Liver (tissue), 9 donors: Measurements from ENCODE around the gene FOXI2. TPM values are rescaled to one million over a fixed set of nuclear protein-coding genes. Genes with fewer than 3 reads are reported as not detected.

ENCODE experiments used
- DNase-seq: peaks from one replicate; pipeline ENCODE4 v3.0.0-alpha.2; 2017; ENCODE audit warnings: low spot score
- H3K27ac ChIP-seq, 2 donors: one replicate each; pipeline ENCODE4 v1.7.0; 2013; ENCODE audit warnings: inconsistent platforms in 2 of 2, low read length in 2 of 2, control low read depth in 1 of 2, low read depth in 1 of 2, mild to moderate bottlenecking in 1 of 2
- H3K27me3 ChIP-seq, 4 donors: one replicate each; pipeline versions ENCODE4 v1.6.1 to v1.7.0; 2013; ENCODE audit warnings: low read length in 3 of 4, inconsistent platforms in 1 of 4, mild to moderate bottlenecking in 1 of 4, moderate library complexity in 1 of 4; ENCODE audit not compliant: control insufficient read depth in 4 of 4, insufficient read depth in 4 of 4
- H3K36me3 ChIP-seq, 4 donors: one replicate each; pipeline versions ENCODE4 v1.6.1 to v1.7.0; 2013; ENCODE audit warnings: low read length in 3 of 4, mild to moderate bottlenecking in 3 of 4, low read depth in 1 of 4, moderate library complexity in 1 of 4; ENCODE audit not compliant: control insufficient read depth in 4 of 4, insufficient read depth in 3 of 4
- H3K4me1 ChIP-seq, 4 donors: one replicate each; pipeline versions ENCODE4 v1.6.1 to v1.7.0; 2013; ENCODE audit warnings: low read length in 3 of 4, mild to moderate bottlenecking in 3 of 4, moderate library complexity in 1 of 4; ENCODE audit not compliant: control insufficient read depth in 4 of 4, insufficient read depth in 4 of 4
- H3K4me3 ChIP-seq, 3 donors: one replicate each; pipeline versions ENCODE4 v1.6.1 to v1.7.0; 2013; ENCODE audit warnings: low read length in 3 of 3, control low read depth in 1 of 3, low read depth in 1 of 3, mild to moderate bottlenecking in 1 of 3
- H3K9ac ChIP-seq, 2 donors: one replicate each; pipeline ENCODE4 v1.7.0; 2013; ENCODE audit warnings: low read length in 2 of 2, mild to moderate bottlenecking in 2 of 2, moderate library complexity in 2 of 2, control low read depth in 1 of 2, low read depth in 1 of 2
- H3K9me3 ChIP-seq, 4 donors: one replicate each; pipeline versions ENCODE4 v1.6.1 to v1.7.0; 2013; ENCODE audit warnings: low read length in 3 of 4; ENCODE audit not compliant: control insufficient read depth in 4 of 4
- NR2F2 ChIP-seq: IDR thresholded peaks from 2 replicates; pipeline ENCODE4 v1.6.1; 2016; ENCODE audit warnings: antibody characterized with exemption
- TAF1 ChIP-seq: conservative IDR thresholded peaks from 2 replicates; pipeline ENCODE4 v1.6.1; 2016; ENCODE audit warnings: antibody characterized with exemption, mild to moderate bottlenecking
- WGBS: extraction: QIAGEN DNeasy Blood & Tissue Kit; methylation state at CpG from one replicate; pipeline ENCODE4 v1.1.7; 2013; 5-methylcytosine and 5-hydroxymethylcytosine counted together
- polyA plus RNA-seq, 2 donors: library from polyadenylated mRNA; stranded (reverse) in 1 of 2; unstranded in 1 of 2; fragments of 200-250 nt in 1 of 2; fragments of >200 nt in 1 of 2; fragmentation: Nextera tagmentation in 1 of 2; extraction: Ambion mirVana in 1 of 2; gene quantifications; one replicate each; pipeline versions ENCODE4 v1.2.1 to v1.2.3, GENCODE V29; 2013 to 2015
- total RNA-seq, 2 donors: library from RNA; depleted of rRNA; stranded (reverse); fragments of >200 nt; gene quantifications; one replicate each; pipeline ENCODE4 v1.2.3, GENCODE V29; 2014
- TF ChIP-seq, protein P1 (sequence below): fragments of 150-350 bp; IDR thresholded peaks from 2 replicates; pipeline ENCODE4 v1.5.1; 2017; ENCODE audit warnings: improper control_type of control experiment, low read depth, low read length; ENCODE audit not compliant: missing input control
- donor health status: healthy.
- donor health status: healthy.
- donor health status: healthy.
- donor health status: healthy.
- donor health status: healthy.

The FOXI2 gene
- total and polyA plus RNA-seq, 4 donors: under 0.01 to 0.01 TPM; not detected in 2

DNA sequence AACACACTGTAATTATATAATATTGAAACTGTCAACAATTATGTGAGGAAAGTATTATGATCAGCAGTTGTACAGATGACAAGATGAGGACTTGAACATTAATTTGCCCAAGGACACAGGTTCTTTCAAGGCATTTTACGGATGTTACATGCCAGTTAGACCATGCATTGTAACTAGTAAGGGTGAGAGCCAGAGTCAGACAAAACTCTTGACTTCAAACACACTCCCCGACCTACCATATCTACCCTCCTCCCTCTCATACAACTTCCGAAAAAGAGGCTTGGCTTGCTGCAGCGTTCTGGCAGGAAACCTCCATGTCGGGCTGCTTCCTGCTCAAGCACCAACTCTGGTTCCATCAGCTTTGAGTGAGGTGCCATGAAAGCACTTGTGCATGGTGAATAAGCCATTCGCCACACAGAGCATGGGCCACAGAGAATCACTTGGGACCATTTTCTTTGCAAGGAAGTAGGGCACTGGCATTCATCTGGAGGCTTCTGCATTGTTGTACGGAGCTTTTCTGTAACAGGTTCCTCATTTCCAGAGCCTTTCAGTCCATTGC lies 53.2 kb downstream of the FOXI2 start:
- peaks cover 0 to 5% (median 0%) of the 10 kb centered on the region in 4 donors for H3K9me3 ChIP-seq
- H3K4me1 ChIP-seq: no peaks in the 10 kb centered on the region
- H3K27me3 ChIP-seq: peaks cover 0 to 6% (median 0%) of the 10 kb centered on the region in 4 donors
- H3K27ac ChIP-seq: no peak overlapping the region
- H3K9ac ChIP-seq: no peak overlapping the region
- no peak overlapping the region for H3K4me3 ChIP-seq
- 43% methylated on average over 7 of the region's 7 CpGs for WGBS
- no peak for DNase-seq
- no peaks in the 10 kb centered on the region for H3K36me3 ChIP-seq
- no peak for TF ChIP-seq NR2F2
- TF ChIP-seq, protein P1, sequence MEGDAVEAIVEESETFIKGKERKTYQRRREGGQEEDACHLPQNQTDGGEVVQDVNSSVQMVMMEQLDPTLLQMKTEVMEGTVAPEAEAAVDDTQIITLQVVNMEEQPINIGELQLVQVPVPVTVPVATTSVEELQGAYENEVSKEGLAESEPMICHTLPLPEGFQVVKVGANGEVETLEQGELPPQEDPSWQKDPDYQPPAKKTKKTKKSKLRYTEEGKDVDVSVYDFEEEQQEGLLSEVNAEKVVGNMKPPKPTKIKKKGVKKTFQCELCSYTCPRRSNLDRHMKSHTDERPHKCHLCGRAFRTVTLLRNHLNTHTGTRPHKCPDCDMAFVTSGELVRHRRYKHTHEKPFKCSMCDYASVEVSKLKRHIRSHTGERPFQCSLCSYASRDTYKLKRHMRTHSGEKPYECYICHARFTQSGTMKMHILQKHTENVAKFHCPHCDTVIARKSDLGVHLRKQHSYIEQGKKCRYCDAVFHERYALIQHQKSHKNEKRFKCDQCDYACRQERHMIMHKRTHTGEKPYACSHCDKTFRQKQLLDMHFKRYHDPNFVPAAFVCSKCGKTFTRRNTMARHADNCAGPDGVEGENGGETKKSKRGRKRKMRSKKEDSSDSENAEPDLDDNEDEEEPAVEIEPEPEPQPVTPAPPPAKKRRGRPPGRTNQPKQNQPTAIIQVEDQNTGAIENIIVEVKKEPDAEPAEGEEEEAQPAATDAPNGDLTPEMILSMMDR: no peak
- TF ChIP-seq TAF1: no peak

Other genes with a start within 250 kb of the FOXI2 start
- gene NPS, start 187.9 kb upstream of the FOXI2 start, total RNA-seq: not detected
- not detected for gene NPS, start 187.9 kb upstream of the FOXI2 start, polyA plus RNA-seq
- 1 to 10 TPM in 1 of 2 donors, under 1 TPM in 1; 0.33 to 5.7 TPM for gene CLRN3, start 155.8 kb downstream of the FOXI2 start, total RNA-seq
- 10 to 100 TPM in 1 of 2 donors, 1 to 10 TPM in 1; 8.1 to 16.9 TPM for gene CLRN3, start 155.8 kb downstream of the FOXI2 start, polyA plus RNA-seq
- gene PTPRE, start 169.9 kb downstream of the FOXI2 start, total RNA-seq: 10 to 100 TPM in 1 of 2 donors, 1 to 10 TPM in 1; 4.0 to 12.5 TPM
- 1 to 10 TPM; 1.5 to 3.5 TPM for gene PTPRE, start 169.9 kb downstream of the FOXI2 start, polyA plus RNA-seq